ENCODE data around the gene UNCX. TPM values are rescaled to one million over a fixed set of nuclear protein-coding genes. Genes with fewer than 3 reads are reported as not detected.

The UNCX gene
- total and polyA plus RNA-seq, 2 donors, result not detected

GRCh38 chr7:1239803-1240516, 7.3 kb downstream of the UNCX start:
- 6% methylated on average over 29 of the region's 29 CpGs for WGBS
- H3K4me1 ChIP-seq (ENCODE audit: insufficient read depth), result peaks cover 1% of the 10 kb centered on the region
- DNase-seq (ENCODE audit: extremely low spot score), result no peak

DNA sequence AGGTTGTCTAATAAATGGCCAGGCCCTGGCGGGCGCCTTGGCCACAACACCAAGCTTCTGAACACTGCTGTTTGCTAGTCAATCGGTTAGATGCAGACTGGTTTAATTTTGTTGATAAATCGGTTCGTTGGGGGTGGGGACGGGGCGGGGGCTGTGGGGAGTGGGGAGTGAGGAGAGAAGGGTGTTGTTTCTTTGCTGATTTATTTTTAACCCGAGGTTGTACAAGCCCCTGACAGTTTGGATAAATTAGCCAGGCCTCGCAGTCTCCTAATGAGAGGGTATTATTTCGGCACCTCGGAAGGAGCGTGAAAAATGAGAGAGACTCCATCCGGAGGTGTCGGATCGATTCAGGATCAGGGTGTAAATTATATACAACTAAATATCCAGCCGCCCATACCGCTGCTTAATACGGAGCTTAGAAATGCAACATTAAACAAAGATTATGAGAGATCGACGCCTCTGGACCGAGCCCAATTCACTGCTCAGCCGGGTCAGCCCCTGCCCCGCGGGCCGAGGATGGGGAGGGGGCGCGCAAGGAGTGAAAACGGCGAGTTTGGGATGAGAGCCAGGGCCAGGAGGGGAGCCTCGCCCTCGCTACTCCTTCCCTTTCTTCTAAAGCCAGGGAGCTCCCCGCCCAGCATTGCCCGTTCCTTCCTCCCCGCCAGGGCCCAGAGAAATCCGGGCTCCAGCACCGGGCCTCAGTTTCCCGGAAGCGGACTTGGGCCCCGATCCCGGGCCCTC, 8.0 kb downstream of the UNCX start:
- no peak overlapping the region for H3K4me3 ChIP-seq (ENCODE audit: low read depth, low read length)
- no peak overlapping the region for H3K27ac ChIP-seq (ENCODE audit: low read depth)
- no peak for DNase-seq (ENCODE audit: extremely low spot score)
- WGBS, result 5% methylated on average over 40 of the region's 40 CpGs
- peaks cover 1% of the 10 kb centered on the region for H3K4me1 ChIP-seq (ENCODE audit: insufficient read depth)
- H3K36me3 ChIP-seq (ENCODE audit: insufficient read depth), result no peaks in the 10 kb centered on the region

More at GRCh38 chr7:1239803-1240516, 7.3 kb downstream of the UNCX start:
- Histone ChIP-seq H3K27ac (ENCODE audit: low read depth) (no peak overlapping the region), H3K36me3 (ENCODE audit: insufficient read depth) (no peaks in the 10 kb centered on the region), H3K4me3 (ENCODE audit: low read depth, low read length) (no peak overlapping the region)

DNA sequence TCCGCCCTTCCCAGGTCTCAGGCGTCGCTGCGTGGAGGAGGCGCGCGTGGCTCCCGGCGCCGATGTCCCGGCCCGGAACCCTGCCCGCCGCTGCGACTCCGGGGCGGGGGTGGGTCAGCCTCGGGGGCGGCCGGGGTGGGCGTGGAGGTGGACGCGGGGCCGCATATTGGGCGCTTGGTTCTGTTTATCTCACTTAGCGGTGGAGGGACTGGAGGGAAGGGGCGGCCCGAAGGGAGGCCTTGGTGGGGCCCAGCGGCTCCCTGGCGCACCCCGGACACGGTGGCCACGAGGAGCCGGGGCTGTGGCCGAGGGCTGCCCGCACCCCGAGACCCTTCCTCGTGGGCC, 8.6 kb downstream of the UNCX start:
- Histone ChIP-seq H3K36me3 (ENCODE audit: insufficient read depth) (no peaks in the 10 kb centered on the region), H3K27ac (ENCODE audit: low read depth) (no peak overlapping the region), H3K4me3 (ENCODE audit: low read depth, low read length) (no peak overlapping the region), H3K4me1 (ENCODE audit: insufficient read depth) (peaks cover 1% of the 10 kb centered on the region)
- 4% methylated on average over 38 of the region's 38 CpGs for WGBS
- no peak for DNase-seq (ENCODE audit: extremely low spot score)

DNA sequence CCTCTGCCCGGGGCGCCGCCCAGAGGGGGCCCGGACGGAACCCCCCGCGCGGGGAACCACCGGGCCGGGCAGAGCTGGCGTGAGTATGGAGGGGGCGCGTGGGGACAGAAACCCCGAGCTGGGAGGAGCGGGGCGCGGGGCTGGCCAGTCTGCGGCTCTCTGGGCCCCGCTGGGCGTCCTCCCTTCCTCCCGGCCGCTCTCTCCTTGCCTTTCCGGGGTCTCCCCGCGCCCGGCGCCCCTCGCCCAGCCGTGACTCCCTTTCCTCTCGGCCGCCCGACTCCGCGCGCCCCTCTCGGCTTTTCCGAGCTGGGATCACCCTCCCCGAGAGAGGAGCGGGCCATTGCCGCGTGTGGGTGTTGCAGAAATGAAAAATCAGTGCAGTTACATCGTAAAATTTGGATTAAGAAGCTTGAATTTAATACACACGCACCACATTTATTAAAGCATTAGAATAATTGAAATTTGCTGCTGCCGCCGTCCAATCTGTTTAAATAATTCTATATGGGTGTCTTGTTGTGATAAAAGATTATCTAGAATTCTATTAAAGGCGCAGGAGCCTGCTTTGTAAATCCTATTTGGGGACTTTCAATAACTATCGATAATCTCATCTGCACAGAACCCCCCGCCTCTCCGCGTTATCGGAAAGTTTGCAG, 9.1 kb downstream of the UNCX start:
- Histone ChIP-seq H3K36me3 (ENCODE audit: insufficient read depth) (no peaks in the 10 kb centered on the region), H3K4me3 (ENCODE audit: low read depth, low read length) (no peak overlapping the region), H3K27ac (ENCODE audit: low read depth) (no peak overlapping the region), H3K4me1 (ENCODE audit: insufficient read depth) (peaks cover 1% of the 10 kb centered on the region)
- DNase-seq (ENCODE audit: extremely low spot score), result no peak
- WGBS, result 4% methylated on average over 51 of the region's 51 CpGs

- Histone ChIP-seq H3K4me3 (ENCODE audit: low read depth, low read length) (no peak overlapping the region), H3K4me1 (ENCODE audit: insufficient read depth) (peaks cover 1% of the 10 kb centered on the region), H3K27ac (ENCODE audit: low read depth) (no peak overlapping the region), H3K36me3 (ENCODE audit: insufficient read depth) (no peaks in the 10 kb centered on the region)
- DNase-seq (ENCODE audit: extremely low spot score), result no peak
- 4% methylated on average over 33 of the region's 33 CpGs for WGBS
Observed at GRCh38 chr7:1242256-1242605, 9.6 kb downstream of the UNCX start.

DNA sequence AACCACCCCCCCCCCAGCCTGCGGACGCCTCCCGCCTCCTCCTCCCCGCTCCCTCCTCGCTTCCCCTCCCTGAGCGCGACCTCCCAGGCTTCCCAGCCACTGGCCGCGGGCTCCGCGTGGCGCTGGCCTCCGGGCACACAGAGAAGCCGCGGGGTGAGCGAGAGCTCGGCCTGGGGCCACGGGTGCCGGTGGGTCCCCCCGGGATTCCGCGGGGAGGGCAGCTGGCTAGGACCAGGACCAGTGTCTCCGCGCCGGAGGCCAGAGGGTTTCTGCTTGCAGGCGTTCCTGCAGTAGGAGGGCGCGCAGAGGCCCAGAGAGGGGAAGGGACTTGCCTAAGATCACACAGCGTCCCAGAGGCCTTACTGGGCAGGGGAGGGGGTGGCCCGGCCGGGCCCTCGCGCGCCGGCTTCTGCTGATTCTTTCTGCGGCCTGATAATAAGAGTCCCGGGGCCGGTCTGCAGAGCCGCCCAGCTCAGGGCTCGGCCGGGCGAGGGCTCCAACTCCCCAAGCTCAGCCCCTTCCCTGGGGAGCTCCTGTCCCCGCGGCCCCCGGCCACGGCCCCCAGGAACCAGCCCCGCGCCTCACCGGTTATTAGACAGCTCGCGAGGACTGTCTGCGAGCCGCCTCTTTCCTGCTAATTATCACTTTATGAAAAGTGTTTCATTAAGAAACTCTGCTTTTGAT, 10.1 kb downstream of the UNCX start:
- no peak for DNase-seq (ENCODE audit: extremely low spot score)
- WGBS, result 4% methylated on average over 53 of the region's 53 CpGs
- Histone ChIP-seq H3K36me3 (ENCODE audit: insufficient read depth) (no peaks in the 10 kb centered on the region), H3K27ac (ENCODE audit: low read depth) (no peak overlapping the region), H3K4me1 (ENCODE audit: insufficient read depth) (peaks cover 4% of the 10 kb centered on the region), H3K4me3 (ENCODE audit: low read depth, low read length) (no peak overlapping the region)

- WGBS, result 6% methylated on average over 17 of the region's 17 CpGs
- Histone ChIP-seq H3K36me3 (ENCODE audit: insufficient read depth) (no peaks in the 10 kb centered on the region), H3K4me1 (ENCODE audit: insufficient read depth) (peaks cover 4% of the 10 kb centered on the region), H3K27ac (ENCODE audit: low read depth) (no peak overlapping the region), H3K4me3 (ENCODE audit: low read depth, low read length) (no peak overlapping the region)
- no peak for DNase-seq (ENCODE audit: extremely low spot score)
Observed at GRCh38 chr7:1243290-1243963, 10.8 kb downstream of the UNCX start.

GRCh38 chr7:1243964-1244416, 11.3 kb downstream of the UNCX start:
- 4% methylated on average over 24 of the region's 24 CpGs for WGBS
- Histone ChIP-seq H3K4me3 (ENCODE audit: low read depth, low read length) (no peak overlapping the region), H3K36me3 (ENCODE audit: insufficient read depth) (no peaks in the 10 kb centered on the region), H3K27ac (ENCODE audit: low read depth) (no peak overlapping the region), H3K4me1 (ENCODE audit: insufficient read depth) (peaks cover 4% of the 10 kb centered on the region)
- DNase-seq (ENCODE audit: extremely low spot score), result no peak

DNA sequence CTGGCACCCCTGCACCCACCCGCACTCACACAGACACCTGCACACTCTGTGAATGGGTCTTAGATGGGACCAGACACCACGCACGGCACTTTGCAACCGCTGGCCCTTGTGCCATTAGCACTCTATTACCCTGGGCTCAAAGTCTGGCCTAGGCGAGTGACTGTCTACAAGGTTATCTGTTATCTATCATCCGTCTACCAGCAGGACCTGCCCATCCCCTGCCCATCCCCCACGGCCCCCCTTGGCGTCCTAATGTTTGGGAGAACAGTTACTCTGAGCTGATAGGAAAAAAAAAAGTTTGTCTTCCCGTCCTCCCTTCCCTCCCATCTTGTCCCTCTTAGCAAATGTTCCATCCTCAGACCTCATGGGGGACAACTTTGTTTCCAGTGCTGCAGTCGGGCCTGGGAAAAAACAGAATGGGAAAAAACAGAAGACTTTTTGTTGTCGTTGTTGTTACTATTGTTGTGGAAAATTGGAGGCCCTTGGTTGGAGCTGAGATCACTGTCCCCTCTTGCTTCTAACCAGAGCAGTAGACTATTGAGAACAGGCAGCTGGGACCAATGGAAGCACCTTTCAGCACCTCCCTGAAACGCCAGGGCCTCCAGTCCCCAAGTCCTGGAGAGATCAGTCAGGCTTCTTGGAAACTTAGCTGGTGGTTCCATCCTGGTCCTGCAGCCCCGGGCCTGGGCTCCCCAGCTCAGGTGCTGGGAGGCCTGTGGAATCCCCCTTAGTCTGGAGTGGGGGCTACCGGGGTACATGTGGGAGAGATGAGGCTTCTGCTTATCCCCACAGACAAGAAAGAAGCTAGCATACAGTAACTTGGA, 12.2 kb downstream of the UNCX start:
- H3K4me3 ChIP-seq (ENCODE audit: low read depth, low read length), result no peak overlapping the region
- H3K4me1 ChIP-seq (ENCODE audit: insufficient read depth), result peaks cover 4% of the 10 kb centered on the region
- DNase-seq (ENCODE audit: extremely low spot score), result no peak
- no peak overlapping the region for H3K27ac ChIP-seq (ENCODE audit: low read depth)
- no peaks in the 10 kb centered on the region for H3K36me3 ChIP-seq (ENCODE audit: insufficient read depth)
- WGBS, result 17% methylated on average over 14 of the region's 14 CpGs

GRCh38 chr7:1245524-1246050, 12.9 kb downstream of the UNCX start:
- 23% methylated on average over 12 of the region's 12 CpGs for WGBS
- Histone ChIP-seq H3K36me3 (ENCODE audit: insufficient read depth) (no peaks in the 10 kb centered on the region), H3K4me1 (ENCODE audit: insufficient read depth) (peaks cover 4% of the 10 kb centered on the region), H3K4me3 (ENCODE audit: low read depth, low read length) (no peak overlapping the region), H3K27ac (ENCODE audit: low read depth) (no peak overlapping the region)
- no peak for DNase-seq (ENCODE audit: extremely low spot score)

- 8% methylated on average over 48 of the region's 48 CpGs for WGBS
- Histone ChIP-seq H3K27ac (ENCODE audit: low read depth) (no peak overlapping the region), H3K4me3 (ENCODE audit: low read depth, low read length) (no peak overlapping the region), H3K36me3 (ENCODE audit: insufficient read depth) (no peaks in the 10 kb centered on the region), H3K4me1 (ENCODE audit: insufficient read depth) (peaks cover 4% of the 10 kb centered on the region)
- no peak for DNase-seq (ENCODE audit: extremely low spot score)
Observed at GRCh38 chr7:1246160-1246870, 13.6 kb downstream of the UNCX start.

Measured in urinary bladder (tissue), 4 donors.